Heart left ventricle (tissue), 16 donors: ENCODE measurements around the gene OGFRL1. TPM values are rescaled to one million over a fixed set of nuclear protein-coding genes. Genes with fewer than 3 reads are reported as not detected.

Experiments used
- ATAC-seq, 4 donors: fragments of 200-7000 bp; cut with Tn5 transposase; one replicate each; pipeline ENCODE4 v1.9.1; 2020 to 2022; ENCODE audit warnings: moderate library complexity in 4 of 4, mild to moderate bottlenecking in 3 of 4, moderate number of reproducible peaks in 1 of 4
- DNase-seq, 5 donors: peaks; one replicate each; pipeline ENCODE4 v3.0.0-alpha.2; 2020
- H3K27ac ChIP-seq, 12 donors: fragments of 200-600 bp; sonication (generic) in 4 of 12; one replicate each; pipeline versions ENCODE4 v1.5.0 to v1.8.0; 2016 to 2022; ENCODE audit warnings: mild to moderate bottlenecking in 2 of 12
- H3K27me3 ChIP-seq, 9 donors: fragments of 200-600 bp; sonication (generic) in 2 of 9; one replicate each; pipeline versions ENCODE4 v1.5.1 to v1.8.0; 2016 to 2022; ENCODE audit warnings: mild to moderate bottlenecking in 3 of 9
- H3K36me3 ChIP-seq, 9 donors: fragments of 200-600 bp; sonication (generic) in 2 of 9; one replicate each; pipeline versions ENCODE4 v1.5.0 to v1.8.0; 2018 to 2022; ENCODE audit warnings: mild to moderate bottlenecking in 2 of 9
- H3K4me1 ChIP-seq, 12 donors: fragments of 200-600 bp; sonication (generic) in 4 of 12; one replicate each; pipeline versions ENCODE4 v1.5.0 to v1.8.0; 2016 to 2022; ENCODE audit warnings: mild to moderate bottlenecking in 3 of 12
- H3K4me3 ChIP-seq, 12 donors: fragments of 200-600 bp; sonication (generic) in 4 of 12; one replicate each; pipeline versions ENCODE4 v1.5.0 to v1.8.0; 2017 to 2022; ENCODE audit warnings: mild to moderate bottlenecking in 9 of 12, moderate library complexity in 4 of 12
- H3K9me3 ChIP-seq, 12 donors: fragments of 200-600 bp; sonication (generic) in 4 of 12; one replicate each; pipeline versions ENCODE4 v1.5.0 to v1.8.0; 2016 to 2022; ENCODE audit warnings: mild to moderate bottlenecking in 1 of 12
- CTCF ChIP-seq, 12 donors: fragments of 200-600 bp; sonication (generic) in 4 of 12; IDR thresholded peaks; one replicate each; pipeline versions ENCODE4 v1.5.0 to v1.8.0; 2018 to 2022; ENCODE audit warnings: antibody characterized with exemption in 12 of 12, mild to moderate bottlenecking in 5 of 12
- POLR2A ChIP-seq, 2 donors: fragments of 450-650 bp; IDR thresholded peaks; one replicate each; pipeline ENCODE4 v1.6.1; 2017; ENCODE audit warnings: antibody characterized with exemption in 2 of 2, mild to moderate bottlenecking in 2 of 2, moderate library complexity in 2 of 2
- whole genome bisulfite sequencing, 4 donors: extraction: QIAGEN DNeasy Blood & Tissue Kit in 2 of 4; methylation state at CpG; one replicate each; pipeline versions ENCODE4 v1.1.5 to v1.1.7; 2013 to 2018; 5-methylcytosine and 5-hydroxymethylcytosine counted together
- intact Hi-C, 10 donors: fragments of 100-400 bp; cut with DNase I; formaldehyde crosslinking; loops; one replicate each; pipeline versions ENCODE4 v1.11.1 to v1.14.2; 2022
- polyA plus RNA-seq, 2 donors: library from polyadenylated mRNA; stranded (reverse); fragments of 200-250 nt; gene quantifications; one replicate each; pipeline ENCODE4 v1.2.3, GENCODE V29; 2013
- total RNA-seq, 9 donors: library from RNA; depleted of rRNA in 2 of 9; stranded (reverse); fragments of >200 nt in 2 of 9; fragmentation: NEBNext Ultra II Directional in 3 of 9; extraction: Animal tissue kit (Norgen Biotek cat#: 25700) in 3 of 9; gene quantifications; one replicate each; pipeline versions ENCODE4 v1.1.0 to v1.2.4, GENCODE V29; 2016 to 2023
- donor health status: ischemic (EF 13 %, LVEDD 7.1; RV severe dilation, severe dysfunction).
- donor health status: healthy with polysubstance abuse.
- donor health status: DM: no; HTN: yes; CAD: no.
- donor health status: DM: no; HTN: no; CAD: no.
- donor health status: ischemic (EF 25% LVEDD 6.9; RV normal size, moderate dysfunction).
- donor health status: ischemic (EF 25% LVEDD 5.7; RV mildly dilated, moderate dysfunction).
- donor health status: healthy.
- donor health status: DM: yes; HTN: yes; CAD: no.
- donor health status: ischemic (EF 35%, LVEDD 5.7; RV mildly dilated, moderate dysfunction).
- donor health status: nonischemic (EF 11% LVEDD 7.7; RV severe dilation, severe dysfunction).
- donor health status: DM: yes; HTN: yes; CAD: no.
- donor health status: PGD.
- donor health status: ischemic (EF 29% LVEDD 5.4; RV normal size, mild dysfunction).
- donor health status: nonischemic (EF 23%, LVEDD 6.1; RV moderate dilation, normal function).

OGFRL1 gene
- total and polyA plus RNA-seq, 11 donors, result 2.7 to 18.5 (median 7.7) TPM

DNA sequence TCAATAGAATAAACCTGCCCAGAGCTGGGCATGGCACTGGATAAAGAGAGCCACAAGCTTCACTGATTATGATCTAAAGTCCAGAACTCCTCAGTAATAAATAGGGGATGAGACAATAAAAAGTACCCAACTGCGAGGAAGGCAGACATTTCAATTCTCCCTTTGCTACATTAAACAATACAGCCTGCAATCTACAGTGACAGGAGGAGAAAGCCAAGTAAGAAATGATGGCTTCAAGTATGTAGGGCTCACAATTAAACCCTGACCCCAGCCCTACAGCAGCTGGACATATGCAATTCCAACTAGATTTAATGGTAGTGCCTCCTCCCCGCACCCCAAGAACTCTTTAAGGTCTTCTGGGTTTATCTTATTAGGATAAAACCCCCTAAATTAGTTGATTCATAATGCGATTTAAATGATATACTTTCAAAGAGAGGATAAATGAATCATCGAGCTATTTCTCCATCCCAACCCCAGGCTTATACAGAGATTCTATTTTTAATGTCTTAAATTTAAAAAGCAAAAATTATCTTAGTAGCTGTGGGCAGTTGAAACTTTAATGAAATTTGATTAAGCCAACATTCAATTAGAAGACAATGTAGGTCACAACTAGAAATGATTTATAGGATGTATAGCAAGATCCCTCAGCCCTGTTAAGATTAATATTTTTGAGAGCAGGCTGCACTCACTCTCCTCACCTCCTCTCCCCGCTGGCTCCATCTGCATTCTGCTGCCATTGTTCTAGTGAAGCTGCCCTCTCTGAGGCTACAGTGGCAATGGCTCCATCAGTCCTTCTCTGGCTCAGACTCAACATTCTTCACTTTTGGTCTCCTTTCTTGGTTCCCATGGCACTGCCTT is 57.1 kb downstream of the OGFRL1 start:
- TF ChIP-seq CTCF (IDR thresholded peaks at IDR 0.05) (no peak), POLR2A (IDR thresholded peaks at IDR 0.05) (no peak)
- intact Hi-C loops, result loop anchor here in 9 of 10 donors (5.0 to 10.0 kb wide), 4 partner anchors 58 to 158 kb away; partner anchors contain the start of gene OGFRL1 (in 5 of the 9)
- Histone ChIP-seq H3K27ac (no peak overlapping the region), H3K9me3 (no peaks in the 10 kb centered on the region), H3K4me1 (peaks cover 0 to 44% (median 20%) of the 10 kb centered on the region in 12 donors), H3K36me3 (no peaks in the 10 kb centered on the region), H3K4me3 (no peak overlapping the region), H3K27me3 (no peaks in the 10 kb centered on the region)
- no peak for ATAC-seq
- WGBS, 4 donors, result 90 to 94% (median 92%) methylated on average over 5 of the region's 5 CpGs
- DNase-seq, result no peak

DNA sequence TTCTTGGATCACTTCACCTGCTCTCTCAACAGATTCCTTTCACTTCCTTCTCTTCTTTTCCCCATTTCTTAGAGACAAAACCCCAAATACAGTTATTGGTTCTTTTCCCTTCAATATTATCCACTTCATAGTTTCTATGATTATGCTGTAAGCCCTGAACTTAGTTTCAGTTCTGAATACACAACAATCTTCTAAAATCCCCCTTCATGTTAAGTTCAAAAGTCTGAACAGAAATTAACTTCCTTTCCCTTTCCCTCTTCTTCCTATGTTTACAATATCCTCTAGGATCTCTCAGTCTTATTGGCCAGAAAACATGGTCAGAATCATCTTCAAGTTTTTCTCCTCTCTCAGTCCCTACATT is 57.7 kb downstream of the OGFRL1 start:
- no peak overlapping the region for H3K4me3 ChIP-seq
- intact Hi-C loops, result loop anchor here in 9 of 10 donors (5.0 to 10.0 kb wide), 4 partner anchors 59 to 159 kb away; partner anchors contain the start of gene OGFRL1 (in 5 of the 9)

GRCh38 chr6:71347119-71347518 is 58.5 kb downstream of the OGFRL1 start:
- WGBS, 4 donors, result 85 to 92% (median 90%) methylated on average over 5 of the region's 5 CpGs
- no peak for TF ChIP-seq CTCF (IDR thresholded peaks at IDR 0.05)
- TF ChIP-seq POLR2A (IDR thresholded peaks at IDR 0.05), result no peak
- no peak overlapping the region for H3K27ac ChIP-seq
- peaks cover 0 to 43% (median 26%) of the 10 kb centered on the region in 12 donors for H3K4me1 ChIP-seq
- no peaks in the 10 kb centered on the region for H3K9me3 ChIP-seq
- H3K36me3 ChIP-seq, result no peaks in the 10 kb centered on the region
- no peaks in the 10 kb centered on the region for H3K27me3 ChIP-seq
- intact Hi-C loops, result loop anchor here in 9 of 10 donors (5.0 to 10.0 kb wide), 4 partner anchors 60 to 160 kb away; partner anchors contain the start of gene OGFRL1 (in 5 of the 9)
- H3K4me3 ChIP-seq, result no peak overlapping the region
- peak in 1 of 4 donors; percentile 29 for ATAC-seq
- no peak for DNase-seq

More for the DNA sequence above, 57.7 kb downstream of the OGFRL1 start:
- H3K4me1 ChIP-seq, result peaks cover 0 to 46% (median 25%) of the 10 kb centered on the region in 12 donors
- H3K27me3 ChIP-seq, result no peaks in the 10 kb centered on the region
- no peak overlapping the region for H3K27ac ChIP-seq
- DNase-seq (no peak), ATAC-seq (no peak)
- TF ChIP-seq POLR2A (IDR thresholded peaks at IDR 0.05) (no peak), CTCF (IDR thresholded peaks at IDR 0.05) (no peak)
- no peaks in the 10 kb centered on the region for H3K9me3 ChIP-seq
- no peaks in the 10 kb centered on the region for H3K36me3 ChIP-seq

- Histone ChIP-seq H3K27me3 (no peaks in the 10 kb centered on the region), H3K4me1 (peaks cover 0 to 34% (median 18%) of the 10 kb centered on the region in 12 donors), H3K36me3 (no peaks in the 10 kb centered on the region), H3K9me3 (no peaks in the 10 kb centered on the region), H3K27ac (peak overlapping the region in 9 of 12 donors; percentile 43 to 75 (median 57)), H3K4me3 (no peak overlapping the region)
- ATAC-seq (peak in 1 of 4 donors; percentile 43), DNase-seq (no peak)
- 22 to 29% (median 26%) methylated on average over 3 of the region's 3 CpGs for WGBS, 4 donors
- peak; percentile 57 to 89 (median 75) for TF ChIP-seq CTCF (IDR thresholded peaks at IDR 0.05)
- no peak for TF ChIP-seq POLR2A (IDR thresholded peaks at IDR 0.05)
- intact Hi-C loops, result loop anchor here (1.0 to 10.0 kb wide), 6 partner anchors 62 to 162 kb away; partner anchors contain the start of gene OGFRL1 (in 5 of the 10)
Measured at GRCh38 chr6:71349395-71349794, 60.8 kb downstream of the OGFRL1 start.
